Gastroesophageal sphincter (tissue), 4 donors: ENCODE measurements around the gene PROZ. TPM values are rescaled to one million over a fixed set of nuclear protein-coding genes. Genes with fewer than 3 reads are reported as not detected.
A peak's percentile ranks its signal among the peaks of the same experiment; 100 is the strongest.

ENCODE experiments used
- ATAC-seq: fragments of 150-250 bp; one replicate; pipeline ENCODE4 v1.9.1; 2016; ENCODE audit warnings: mild to moderate bottlenecking, moderate library complexity
- H3K27ac ChIP-seq, 4 donors: fragments of 200-600 bp; sonication (generic) in 3 of 4; 1 replicate in 3 of 4; 2 replicates in 1 of 4; pipeline ENCODE4 v1.5.1; 2016 to 2019
- H3K27me3 ChIP-seq: fragments of 200-600 bp; sonication (generic); one replicate; pipeline ENCODE4 v1.5.1; 2019
- H3K36me3 ChIP-seq, 2 donors: fragments of 200-600 bp; sonication (generic); one replicate each; pipeline ENCODE4 v1.5.1; 2019; ENCODE audit warnings: control low read depth in 1 of 2
- H3K4me1 ChIP-seq, 3 donors: fragments of 200-600 bp; sonication (generic); 1 replicate in 2 of 3; 2 replicates in 1 of 3; pipeline ENCODE4 v1.5.1; 2016 to 2019; ENCODE audit warnings: control low read depth in 2 of 3
- H3K4me3 ChIP-seq, 2 donors: fragments of 200-600 bp; sonication (generic); one replicate each; pipeline ENCODE4 v1.5.1; 2019; ENCODE audit warnings: mild to moderate bottlenecking in 1 of 2, moderate library complexity in 1 of 2
- H3K9me3 ChIP-seq, 3 donors: fragments of 200-600 bp; sonication (generic); one replicate each; pipeline ENCODE4 v1.5.1; 2017 to 2019; ENCODE audit warnings: control low read depth in 2 of 3
- EP300 ChIP-seq: sonication (generic); formaldehyde crosslinking; IDR thresholded peaks from one replicate; pipeline ENCODE4 v1.6.1; 2017; ENCODE audit warnings: antibody characterized with exemption, mild to moderate bottlenecking
- POLR2A ChIP-seq, 2 donors: fragments of 450-650 bp; IDR thresholded peaks; one replicate each; pipeline ENCODE4 v1.6.1; 2017; ENCODE audit warnings: antibody characterized with exemption in 2 of 2, mild to moderate bottlenecking in 2 of 2, moderate library complexity in 1 of 2
- POLR2AphosphoS5 ChIP-seq: sonication (generic); formaldehyde crosslinking; IDR thresholded peaks from one replicate; pipeline ENCODE4 v1.6.1; 2017; ENCODE audit warnings: antibody characterized with exemption
- WGBS, 2 donors: methylation state at CpG; one replicate each; pipeline ENCODE4 v1.1.5; 2018; ENCODE audit warnings: low coverage in 1 of 2; 5-methylcytosine and 5-hydroxymethylcytosine counted together
- total RNA-seq, 4 donors: library from RNA; depleted of rRNA; stranded (reverse); fragments of >200 nt; gene quantifications; one replicate each; pipeline ENCODE4 v1.1.0, GENCODE V29; 2016
- TF ChIP-seq, protein P1 (sequence below), 4 experiments: fragments of 200-600 bp in 2 of 4; fragments of 450-650 bp in 2 of 4; sonication (generic) in 1 of 4; IDR thresholded peaks; one replicate each; pipeline ENCODE4 v1.5.1; 2017 to 2019; ENCODE audit warnings: antibody characterized with exemption in 4 of 4, mild to moderate bottlenecking in 2 of 4, moderate library complexity in 2 of 4

The PROZ gene
- total RNA-seq, 4 donors from 2014 or later: not detected

DNA sequence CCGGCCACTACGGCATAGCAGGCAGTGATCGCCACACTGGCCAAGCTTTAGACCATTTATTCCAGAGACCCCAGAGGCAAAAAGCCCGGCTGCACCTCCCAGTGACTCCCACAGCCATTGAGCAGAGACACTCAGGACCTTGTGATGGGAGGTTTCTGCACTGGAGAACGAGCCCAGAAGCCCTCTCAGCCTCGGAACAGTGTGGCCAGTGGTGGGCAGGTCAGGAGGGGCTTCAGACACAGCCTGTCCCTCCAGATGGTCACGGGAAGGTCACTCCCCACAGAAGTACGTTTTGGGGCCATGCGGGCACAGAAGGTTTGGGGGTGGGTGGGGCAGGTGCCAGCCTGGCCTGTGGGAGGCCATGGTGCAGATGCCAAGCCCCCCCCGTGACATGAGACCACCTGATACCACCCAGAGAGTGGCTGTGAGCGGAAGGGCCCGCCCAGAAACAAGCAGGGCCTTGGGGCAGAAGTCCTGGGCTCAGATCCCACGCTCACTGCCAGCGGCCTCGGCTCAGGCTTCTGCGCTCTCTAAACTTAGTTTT lies 36.4 kb upstream of the PROZ start:
- peak; percentile 18 for ATAC-seq
- Histone ChIP-seq H3K9me3 (no peaks in the 10 kb centered on the region), H3K4me1 (peaks cover 0 to 23% (median 0%) of the 10 kb centered on the region in 3 donors), H3K27me3 (peaks cover 21% of the 10 kb centered on the region), H3K27ac (peak overlapping the region in 3 of 4 donors; percentile 57 to 70 (median 69)), H3K36me3 (no peaks in the 10 kb centered on the region), H3K4me3 (peak overlapping the region in 1 of 2 donors; percentile 39)
- TF ChIP-seq POLR2A (IDR thresholded peaks at IDR 0.05) (no peak), POLR2AphosphoS5 (no peak), EP300 (no peak)
- TF ChIP-seq, protein P1, sequence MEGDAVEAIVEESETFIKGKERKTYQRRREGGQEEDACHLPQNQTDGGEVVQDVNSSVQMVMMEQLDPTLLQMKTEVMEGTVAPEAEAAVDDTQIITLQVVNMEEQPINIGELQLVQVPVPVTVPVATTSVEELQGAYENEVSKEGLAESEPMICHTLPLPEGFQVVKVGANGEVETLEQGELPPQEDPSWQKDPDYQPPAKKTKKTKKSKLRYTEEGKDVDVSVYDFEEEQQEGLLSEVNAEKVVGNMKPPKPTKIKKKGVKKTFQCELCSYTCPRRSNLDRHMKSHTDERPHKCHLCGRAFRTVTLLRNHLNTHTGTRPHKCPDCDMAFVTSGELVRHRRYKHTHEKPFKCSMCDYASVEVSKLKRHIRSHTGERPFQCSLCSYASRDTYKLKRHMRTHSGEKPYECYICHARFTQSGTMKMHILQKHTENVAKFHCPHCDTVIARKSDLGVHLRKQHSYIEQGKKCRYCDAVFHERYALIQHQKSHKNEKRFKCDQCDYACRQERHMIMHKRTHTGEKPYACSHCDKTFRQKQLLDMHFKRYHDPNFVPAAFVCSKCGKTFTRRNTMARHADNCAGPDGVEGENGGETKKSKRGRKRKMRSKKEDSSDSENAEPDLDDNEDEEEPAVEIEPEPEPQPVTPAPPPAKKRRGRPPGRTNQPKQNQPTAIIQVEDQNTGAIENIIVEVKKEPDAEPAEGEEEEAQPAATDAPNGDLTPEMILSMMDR (IDR thresholded peaks at IDR 0.05): no peak
- 74% methylated on average over 5 of the region's 16 CpGs; no CpG with 5 or more reads in 1 of the 2 donors for WGBS, 2 donors

DNA sequence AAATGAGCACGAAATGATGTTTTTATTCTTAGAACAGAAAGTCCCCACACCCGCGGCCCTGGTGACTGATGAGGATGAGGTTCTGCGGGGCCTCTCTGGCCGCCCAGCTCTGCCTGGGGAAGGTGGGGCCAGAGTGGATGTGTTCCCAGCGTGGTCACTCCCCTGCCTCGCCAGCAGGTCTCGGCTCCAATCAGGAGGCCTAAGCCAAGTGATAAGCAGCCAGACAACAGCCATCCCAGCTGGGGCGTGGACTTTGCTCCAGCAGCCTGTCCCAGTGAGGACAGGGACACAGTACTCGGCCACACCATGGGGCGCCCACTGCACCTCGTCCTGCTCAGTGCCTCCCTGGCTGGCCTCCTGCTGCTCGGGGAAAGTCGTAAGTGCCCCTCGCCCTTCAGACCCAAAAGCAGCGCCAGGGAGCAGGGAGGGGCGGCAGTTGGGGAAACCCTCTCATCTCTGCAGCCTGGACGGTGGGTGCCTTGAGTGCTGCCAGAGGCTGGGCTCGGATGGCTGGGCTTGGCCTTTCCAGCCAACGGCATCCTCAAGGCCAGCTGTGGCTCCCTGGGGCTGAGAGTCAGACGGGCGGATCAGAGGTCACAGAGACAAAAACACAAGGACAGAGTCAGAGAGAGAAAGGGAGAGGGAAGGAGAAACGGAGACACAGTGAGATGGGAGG lies 35.8 kb upstream of the PROZ start, which contains the start of gene F10:
Gene F10, plus strand, starts transcription at position 250 of the 676 bp plus-strand sequence. Its CDS starts 57 bp downstream, at position 307.
- WGBS, 2 donors: 32 to 40% methylated on average over 1 to 4 of the region's 23 CpGs

DNA sequence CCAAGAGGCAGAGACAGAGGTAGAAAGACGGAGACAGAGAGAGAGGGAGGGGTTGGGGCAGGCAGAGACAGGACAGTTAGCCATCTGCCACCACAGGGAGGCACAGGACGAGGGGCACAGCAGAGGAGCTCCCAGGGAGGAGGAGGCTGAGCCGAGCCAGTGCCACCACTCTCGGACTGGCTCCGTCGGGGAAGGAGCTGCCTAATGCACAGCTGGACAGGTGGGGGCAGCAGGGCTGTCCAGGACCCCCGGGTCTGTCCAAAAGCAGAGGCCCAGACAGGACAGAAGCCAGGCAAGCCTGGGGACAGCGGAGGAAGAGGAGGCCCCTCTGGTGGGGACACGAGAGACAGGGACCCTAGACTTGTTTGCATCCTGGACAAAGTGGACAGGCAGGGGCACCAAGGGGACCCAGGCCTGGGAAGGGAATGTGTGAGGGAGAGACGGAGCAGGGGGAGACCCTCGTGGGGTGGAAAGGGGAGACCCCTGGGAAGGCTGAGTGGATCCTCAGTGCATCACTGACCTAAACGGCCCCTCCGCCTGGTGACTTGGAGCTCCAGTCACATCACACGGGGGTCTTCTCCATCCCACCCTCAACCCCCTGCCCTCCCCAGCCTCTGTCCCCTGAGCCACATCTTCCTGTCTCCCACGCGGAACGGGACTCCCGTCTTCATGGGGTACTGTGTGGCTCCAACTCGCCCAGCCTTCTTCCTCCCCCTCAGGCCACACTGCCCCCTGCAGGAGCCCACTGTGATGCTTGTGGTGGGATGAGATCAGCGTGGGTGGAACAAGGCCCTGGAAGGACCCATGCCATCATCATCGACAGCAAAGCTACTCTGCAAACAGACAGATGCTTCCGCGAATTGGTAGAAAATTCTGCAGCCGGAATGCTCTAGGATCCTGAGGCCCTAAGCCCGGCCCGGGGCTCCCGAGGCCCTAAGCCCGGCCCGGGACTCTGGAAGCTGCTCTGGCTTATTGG lies 34.9 kb upstream of the PROZ start:
- no peak for TF ChIP-seq POLR2A (IDR thresholded peaks at IDR 0.05)
- TF ChIP-seq, protein P1 (IDR thresholded peaks at IDR 0.05): peak in 1 of 4 experiments; percentile 18
- ATAC-seq: no peak
- peak overlapping the region in 2 of 4 donors; percentile 57 to 69 for H3K27ac ChIP-seq
- H3K9me3 ChIP-seq: no peaks in the 10 kb centered on the region
- no peaks in the 10 kb centered on the region for H3K36me3 ChIP-seq
- peaks cover 0 to 23% (median 0%) of the 10 kb centered on the region in 3 donors for H3K4me1 ChIP-seq
- H3K4me3 ChIP-seq: peak overlapping the region in 1 of 2 donors; percentile 39
- WGBS, 2 donors: 54 to 78% methylated on average over 4 to 7 of the region's 29 CpGs
- peaks cover 12% of the 10 kb centered on the region for H3K27me3 ChIP-seq

More for the DNA sequence above, 35.8 kb upstream of the PROZ start, which contains the start of gene F10:
- no peaks in the 10 kb centered on the region for H3K9me3 ChIP-seq
- peak; percentile 88 for ATAC-seq
- no peaks in the 10 kb centered on the region for H3K36me3 ChIP-seq
- peaks cover 17% of the 10 kb centered on the region for H3K27me3 ChIP-seq
- H3K27ac ChIP-seq: peak within 1 kb of the TSS in 3 of 4 donors; percentile 57 to 70 (median 69)
- H3K4me1 ChIP-seq: peaks cover 0 to 23% (median 0%) of the 10 kb centered on the region in 3 donors
- TF ChIP-seq, protein P1 (IDR thresholded peaks at IDR 0.05): no peak
- peak; percentile 41 for TF ChIP-seq POLR2AphosphoS5
- TF ChIP-seq POLR2A (IDR thresholded peaks at IDR 0.05): no peak
- peak within 1 kb of the TSS in 1 of 2 donors; percentile 39 for H3K4me3 ChIP-seq

DNA sequence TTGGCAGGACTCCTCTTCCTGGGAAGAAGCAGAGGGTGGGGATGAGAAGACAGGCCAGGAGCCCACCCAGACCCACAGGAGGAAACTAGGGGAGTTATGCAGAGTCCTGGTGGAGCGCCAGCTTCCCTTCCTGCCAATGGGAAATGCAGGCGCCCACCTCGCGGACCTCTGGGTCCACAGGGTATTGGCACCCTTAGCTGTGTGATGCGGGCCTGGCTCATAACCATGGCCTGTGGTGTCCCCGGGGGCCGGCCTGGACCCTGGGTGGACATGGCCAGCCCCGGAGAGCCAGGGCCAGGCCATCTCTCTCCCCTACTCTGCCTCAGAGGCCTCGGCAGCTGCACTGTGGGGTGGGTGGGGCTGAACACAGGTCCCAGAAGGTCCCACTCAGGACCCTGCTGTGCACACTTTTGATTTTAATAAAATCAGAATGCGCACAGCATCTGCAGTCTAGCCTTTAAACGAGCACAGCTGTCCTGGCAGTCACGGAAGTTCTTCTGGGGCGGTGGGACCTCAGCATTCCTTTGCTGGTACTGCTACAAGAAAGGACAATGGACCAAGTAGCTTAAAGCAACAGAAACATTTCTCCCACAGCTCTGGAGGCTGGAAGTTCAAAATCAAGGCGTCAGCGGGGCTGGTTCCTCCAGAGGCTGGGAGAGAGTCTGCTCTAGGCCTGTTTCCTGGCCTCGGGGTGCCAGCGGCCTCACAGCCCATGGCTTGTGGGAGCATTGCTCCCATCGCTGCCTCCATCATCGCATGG lies 34.1 kb upstream of the PROZ start:
- Histone ChIP-seq H3K27me3 (peaks cover 13% of the 10 kb centered on the region), H3K36me3 (no peaks in the 10 kb centered on the region), H3K4me1 (peaks cover 0 to 23% (median 0%) of the 10 kb centered on the region in 3 donors), H3K27ac (no peak overlapping the region), H3K9me3 (no peaks in the 10 kb centered on the region), H3K4me3 (no peak overlapping the region)
- ATAC-seq: no peak
- TF ChIP-seq POLR2A (IDR thresholded peaks at IDR 0.05) (no peak), EP300 (no peak), POLR2AphosphoS5 (no peak)
- TF ChIP-seq, protein P1 (IDR thresholded peaks at IDR 0.05): no peak
- 90% methylated on average over 6 of the region's 19 CpGs; no CpG with 5 or more reads in 1 of the 2 donors for WGBS, 2 donors
